ENCODE results near the gene EFCAB8.

DNA sequence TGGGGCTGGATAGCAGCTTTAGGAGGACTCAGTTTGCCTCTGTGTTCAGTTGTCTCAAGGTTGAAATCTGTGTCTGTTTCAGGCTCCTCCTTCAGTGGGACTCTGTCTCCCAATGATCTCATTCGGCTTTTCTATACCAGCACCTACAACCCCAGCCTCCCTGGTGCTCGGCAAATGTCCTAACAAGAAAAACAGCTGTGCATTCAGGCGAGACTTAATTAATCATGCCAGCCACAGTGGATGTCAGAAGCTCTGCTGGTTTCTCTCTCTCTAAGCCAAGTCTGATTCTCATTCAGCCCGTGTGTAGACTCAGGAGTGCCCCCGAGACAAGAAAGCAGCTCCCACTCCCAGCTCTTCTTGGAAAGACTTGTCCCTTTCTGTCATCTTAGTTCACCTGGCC lies 98.7 kb downstream of the EFCAB8 start:
- TF ChIP-seq, protein P1, sequence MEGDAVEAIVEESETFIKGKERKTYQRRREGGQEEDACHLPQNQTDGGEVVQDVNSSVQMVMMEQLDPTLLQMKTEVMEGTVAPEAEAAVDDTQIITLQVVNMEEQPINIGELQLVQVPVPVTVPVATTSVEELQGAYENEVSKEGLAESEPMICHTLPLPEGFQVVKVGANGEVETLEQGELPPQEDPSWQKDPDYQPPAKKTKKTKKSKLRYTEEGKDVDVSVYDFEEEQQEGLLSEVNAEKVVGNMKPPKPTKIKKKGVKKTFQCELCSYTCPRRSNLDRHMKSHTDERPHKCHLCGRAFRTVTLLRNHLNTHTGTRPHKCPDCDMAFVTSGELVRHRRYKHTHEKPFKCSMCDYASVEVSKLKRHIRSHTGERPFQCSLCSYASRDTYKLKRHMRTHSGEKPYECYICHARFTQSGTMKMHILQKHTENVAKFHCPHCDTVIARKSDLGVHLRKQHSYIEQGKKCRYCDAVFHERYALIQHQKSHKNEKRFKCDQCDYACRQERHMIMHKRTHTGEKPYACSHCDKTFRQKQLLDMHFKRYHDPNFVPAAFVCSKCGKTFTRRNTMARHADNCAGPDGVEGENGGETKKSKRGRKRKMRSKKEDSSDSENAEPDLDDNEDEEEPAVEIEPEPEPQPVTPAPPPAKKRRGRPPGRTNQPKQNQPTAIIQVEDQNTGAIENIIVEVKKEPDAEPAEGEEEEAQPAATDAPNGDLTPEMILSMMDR (IDR thresholded peaks at IDR 0.05), result no peak
- no peak for TF ChIP-seq POLR2A (IDR thresholded peaks at IDR 0.05)
